Liver (tissue), 9 donors: Measurements from ENCODE around the gene EXOC3. TPM values are rescaled to one million over a fixed set of nuclear protein-coding genes. Genes with fewer than 3 reads are reported as not detected.
"Not testable (repeated sequence)": the region's sequence is repeated elsewhere in the genome, so short reads cannot be mapped to it uniquely, and the experiment has no call there.

Experiments used
- DNase-seq: peaks from one replicate; pipeline ENCODE4 v3.0.0-alpha.2; 2017; ENCODE audit warnings: low spot score
- H3K27ac ChIP-seq, 2 donors: one replicate each; pipeline ENCODE4 v1.7.0; 2013; ENCODE audit warnings: inconsistent platforms in 2 of 2, low read length in 2 of 2, control low read depth in 1 of 2, low read depth in 1 of 2, mild to moderate bottlenecking in 1 of 2
- H3K27me3 ChIP-seq, 4 donors: one replicate each; pipeline versions ENCODE4 v1.6.1 to v1.7.0; 2013; ENCODE audit warnings: low read length in 3 of 4, inconsistent platforms in 1 of 4, mild to moderate bottlenecking in 1 of 4, moderate library complexity in 1 of 4; ENCODE audit not compliant: control insufficient read depth in 4 of 4, insufficient read depth in 4 of 4
- H3K36me3 ChIP-seq, 4 donors: one replicate each; pipeline versions ENCODE4 v1.6.1 to v1.7.0; 2013; ENCODE audit warnings: low read length in 3 of 4, mild to moderate bottlenecking in 3 of 4, low read depth in 1 of 4, moderate library complexity in 1 of 4; ENCODE audit not compliant: control insufficient read depth in 4 of 4, insufficient read depth in 3 of 4
- H3K4me1 ChIP-seq, 4 donors: one replicate each; pipeline versions ENCODE4 v1.6.1 to v1.7.0; 2013; ENCODE audit warnings: low read length in 3 of 4, mild to moderate bottlenecking in 3 of 4, moderate library complexity in 1 of 4; ENCODE audit not compliant: control insufficient read depth in 4 of 4, insufficient read depth in 4 of 4
- H3K4me3 ChIP-seq, 3 donors: one replicate each; pipeline versions ENCODE4 v1.6.1 to v1.7.0; 2013; ENCODE audit warnings: low read length in 3 of 3, control low read depth in 1 of 3, low read depth in 1 of 3, mild to moderate bottlenecking in 1 of 3
- H3K9ac ChIP-seq, 2 donors: one replicate each; pipeline ENCODE4 v1.7.0; 2013; ENCODE audit warnings: low read length in 2 of 2, mild to moderate bottlenecking in 2 of 2, moderate library complexity in 2 of 2, control low read depth in 1 of 2, low read depth in 1 of 2
- H3K9me3 ChIP-seq, 4 donors: one replicate each; pipeline versions ENCODE4 v1.6.1 to v1.7.0; 2013; ENCODE audit warnings: low read length in 3 of 4; ENCODE audit not compliant: control insufficient read depth in 4 of 4
- ATF3 ChIP-seq: IDR thresholded peaks from 2 replicates; pipeline ENCODE4 v1.6.1; 2016; ENCODE audit warnings: antibody characterized with exemption
- CTCF ChIP-seq: fragments of 150-350 bp; IDR thresholded peaks from 2 replicates; pipeline ENCODE4 v1.5.1; 2017; ENCODE audit warnings: improper control_type of control experiment, low read depth, low read length; ENCODE audit not compliant: missing input control
- EGR1 ChIP-seq, 2 donors: IDR thresholded peaks; 2 replicates each; pipeline ENCODE4 v1.6.1; 2016 to 2018; ENCODE audit warnings: antibody characterized with exemption in 2 of 2, low read depth in 2 of 2
- FOXA2 ChIP-seq: IDR thresholded peaks from 2 replicates; pipeline ENCODE4 v1.6.1; 2016; ENCODE audit warnings: antibody characterized with exemption
- GABPA ChIP-seq, 2 donors: IDR thresholded peaks in 1 of 2; conservative IDR thresholded peaks in 1 of 2; 2 replicates each; pipeline ENCODE4 v1.6.1; 2016; ENCODE audit warnings: antibody characterized with exemption in 2 of 2, mild to moderate bottlenecking in 1 of 2, moderate library complexity in 1 of 2
- HNF4A ChIP-seq, 2 donors: conservative IDR thresholded peaks; 2 replicates each; pipeline ENCODE4 v1.6.1; 2016; ENCODE audit warnings: antibody characterized with exemption in 2 of 2, mild to moderate bottlenecking in 2 of 2
- HNF4G ChIP-seq: IDR thresholded peaks from 2 replicates; pipeline ENCODE4 v1.6.1; 2016; ENCODE audit warnings: antibody characterized with exemption
- JUND ChIP-seq, 2 donors: IDR thresholded peaks; 2 replicates each; pipeline ENCODE4 v1.6.1; 2016; ENCODE audit warnings: antibody characterized with exemption in 2 of 2
- MAX ChIP-seq: IDR thresholded peaks from 2 replicates; pipeline ENCODE4 v1.6.1; 2016; ENCODE audit warnings: antibody characterized with exemption
- NR2F2 ChIP-seq: IDR thresholded peaks from 2 replicates; pipeline ENCODE4 v1.6.1; 2016; ENCODE audit warnings: antibody characterized with exemption
- RAD21 ChIP-seq, 2 donors: IDR thresholded peaks; 2 replicates each; pipeline ENCODE4 v1.6.1; 2016; ENCODE audit warnings: antibody characterized with exemption in 2 of 2, mild to moderate bottlenecking in 2 of 2
- REST ChIP-seq: IDR thresholded peaks from 2 replicates; pipeline ENCODE4 v1.6.1; 2016; ENCODE audit warnings: antibody characterized with exemption, mild to moderate bottlenecking
- RXRA ChIP-seq, 2 donors: IDR thresholded peaks; 2 replicates each; pipeline ENCODE4 v1.6.1; 2017 to 2018; ENCODE audit warnings: antibody characterized with exemption in 2 of 2, mild to moderate bottlenecking in 1 of 2
- SP1 ChIP-seq: IDR thresholded peaks from 2 replicates; pipeline ENCODE4 v1.6.1; 2018; ENCODE audit warnings: antibody characterized with exemption, mild to moderate bottlenecking
- TAF1 ChIP-seq: conservative IDR thresholded peaks from 2 replicates; pipeline ENCODE4 v1.6.1; 2016; ENCODE audit warnings: antibody characterized with exemption, mild to moderate bottlenecking
- YY1 ChIP-seq: IDR thresholded peaks from 2 replicates; pipeline ENCODE4 v1.6.1; 2016; ENCODE audit warnings: antibody characterized with exemption, mild to moderate bottlenecking
- ZBTB33 ChIP-seq: IDR thresholded peaks from 2 replicates; pipeline ENCODE4 v1.6.1; 2016; ENCODE audit warnings: antibody characterized with exemption
- WGBS: extraction: QIAGEN DNeasy Blood & Tissue Kit; methylation state at CpG from one replicate; pipeline ENCODE4 v1.1.7; 2013; 5-methylcytosine and 5-hydroxymethylcytosine counted together
- polyA plus RNA-seq, 2 donors: library from polyadenylated mRNA; stranded (reverse) in 1 of 2; unstranded in 1 of 2; fragments of 200-250 nt in 1 of 2; fragments of >200 nt in 1 of 2; fragmentation: Nextera tagmentation in 1 of 2; extraction: Ambion mirVana in 1 of 2; gene quantifications; one replicate each; pipeline versions ENCODE4 v1.2.1 to v1.2.3, GENCODE V29; 2013 to 2015
- total RNA-seq, 2 donors: library from RNA; depleted of rRNA; stranded (reverse); fragments of >200 nt; gene quantifications; one replicate each; pipeline ENCODE4 v1.2.3, GENCODE V29; 2014
- donor health status: healthy.
- donor health status: healthy.
- donor health status: healthy.
- donor health status: healthy.
- donor health status: healthy.

EXOC3 gene
- total and polyA plus RNA-seq, 4 donors: 12.4 to 23.9 (median 18.5) TPM

GRCh38 chr5:410911-411517, 32.0 kb upstream of the EXOC3 start:
- DNase-seq: no peak
- TF ChIP-seq RAD21 (IDR thresholded peaks at IDR 0.05) (no peak), NR2F2 (no peak), REST (no peak), ZBTB33 (no peak), HNF4A (conservative IDR thresholded peaks at IDR 0.05) (no peak), ATF3 (no peak), EGR1 (IDR thresholded peaks at IDR 0.05; ENCODE audit: low read depth in 2 of 2) (no peak), GABPA (IDR thresholded peaks at IDR 0.05 in 1 of 2, conservative IDR thresholded peaks at IDR 0.05 in 1 of 2) (no peak), TAF1 (no peak), JUND (IDR thresholded peaks at IDR 0.05) (no peak), SP1 (no peak), CTCF (no peak), MAX (no peak), FOXA2 (no peak), YY1 (no peak)
- Histone ChIP-seq H3K9ac (no peak overlapping the region), H3K36me3 (no peaks in the 10 kb centered on the region), H3K9me3 (no peaks in the 10 kb centered on the region), H3K4me3 (no peak overlapping the region), H3K27me3 (peaks cover 0 to 3% (median 0%) of the 10 kb centered on the region in 4 donors), H3K27ac (no peak overlapping the region), H3K4me1 (no peaks in the 10 kb centered on the region)
- WGBS: 78% methylated on average over 2 of the region's 2 CpGs

GRCh38 chr5:411728-412127, 31.2 kb upstream of the EXOC3 start:
- 78% methylated on average over 13 of the region's 13 CpGs for WGBS
- H3K9me3 ChIP-seq: no peaks in the 10 kb centered on the region
- no peak overlapping the region for H3K9ac ChIP-seq
- TF ChIP-seq SP1 (no peak), RXRA (IDR thresholded peaks at IDR 0.05) (no peak), RAD21 (IDR thresholded peaks at IDR 0.05) (no peak), HNF4A (conservative IDR thresholded peaks at IDR 0.05) (no peak), MAX (no peak), HNF4G (no peak)
- H3K27ac ChIP-seq: no peak overlapping the region
- H3K27me3 ChIP-seq: peaks cover 0 to 3% (median 0%) of the 10 kb centered on the region in 4 donors
- H3K4me3 ChIP-seq: no peak overlapping the region
- no peaks in the 10 kb centered on the region for H3K36me3 ChIP-seq
- H3K4me1 ChIP-seq: no peaks in the 10 kb centered on the region
- no peak for DNase-seq

- H3K27me3 ChIP-seq, DNase-seq, H3K4me1 ChIP-seq, H3K4me3 ChIP-seq, H3K9me3 ChIP-seq, H3K36me3 ChIP-seq: not testable (repeated sequence)
- Histone ChIP-seq H3K9ac (peak overlapping the region in 1 of 2 donors; percentile 76), H3K27ac (peak overlapping the region in 1 of 2 donors; percentile 60)
- 85% methylated on average over 42 of the region's 42 CpGs for WGBS
Observed at GRCh38 chr5:414991-415927, 27.7 kb upstream of the EXOC3 start.
